Measurements from ENCODE around the gene SYNPO. TPM values are rescaled to one million over a fixed set of nuclear protein-coding genes. Genes with fewer than 3 reads are reported as not detected.

SYNPO gene
- total and polyA plus RNA-seq, 8 donors = 23.3 to 68.3 (median 28.8) TPM

- H3K9me3 ChIP-seq = no peaks in the 10 kb centered on the region
- FAIRE-seq (no peak), ATAC-seq (peak in 2 of 4 donors; percentile 6 to 21), DNase-seq (peak in 1 of 6 donors; percentile 31)
- 63 to 72% methylated on average over 10 of the region's 10 CpGs for WGBS, 2 donors
- peaks cover 0 to 16% (median 5%) of the 10 kb centered on the region in 3 donors for H3K4me1 ChIP-seq
- no peak for TF ChIP-seq CTCF (IDR thresholded peaks at IDR 0.05)
- no peaks in the 10 kb centered on the region for H3K27me3 ChIP-seq
- intact Hi-C loops (cut with DNase I) = no loop called here
- peak overlapping the region; percentile 63 to 92 (median 78) for H3K27ac ChIP-seq
- H3K36me3 ChIP-seq = no peaks in the 10 kb centered on the region
- peak overlapping the region; percentile 52 to 92 (median 76) for H3K4me3 ChIP-seq
Measured at GRCh38 chr5:150625831-150626746, 14.4 kb upstream of the SYNPO start.

GRCh38 chr5:150626853-150627276 is 13.6 kb upstream of the SYNPO start:
- no peak for TF ChIP-seq CTCF (IDR thresholded peaks at IDR 0.05)
- intact Hi-C loops (cut with DNase I) = no loop called here
- Histone ChIP-seq H3K27me3 (no peaks in the 10 kb centered on the region), H3K36me3 (no peaks in the 10 kb centered on the region), H3K27ac (peak overlapping the region; percentile 63 to 92 (median 78)), H3K4me1 (peaks cover 0 to 16% (median 5%) of the 10 kb centered on the region in 3 donors), H3K9me3 (no peaks in the 10 kb centered on the region), H3K4me3 (peak overlapping the region in 2 of 4 donors; percentile 81 to 92)
- ATAC-seq (peak; percentile 73 to 88 (median 82)), DNase-seq (peak; percentile 77 to 92 (median 80)), FAIRE-seq (no peak)
- WGBS, 2 donors = 28 to 40% methylated on average over 5 of the region's 5 CpGs

- peak overlapping the region in 3 of 4 donors; percentile 69 to 92 (median 87) for H3K27ac ChIP-seq
- no peak for FAIRE-seq
- H3K4me1 ChIP-seq = peaks cover 0 to 16% (median 5%) of the 10 kb centered on the region in 3 donors
- H3K4me3 ChIP-seq = peak overlapping the region in 2 of 4 donors; percentile 81 to 92
- intact Hi-C loops (cut with DNase I) = no loop called here
- TF ChIP-seq CTCF (IDR thresholded peaks at IDR 0.05) = no peak
- no peaks in the 10 kb centered on the region for H3K36me3 ChIP-seq
- ATAC-seq = no peak
- peak in 1 of 6 donors; percentile 43 for DNase-seq
- 64 to 66% methylated on average over 5 of the region's 5 CpGs for WGBS, 2 donors
- H3K27me3 ChIP-seq = no peaks in the 10 kb centered on the region
- H3K9me3 ChIP-seq = no peaks in the 10 kb centered on the region
Measured at GRCh38 chr5:150627731-150628545, 12.5 kb upstream of the SYNPO start.

- Histone ChIP-seq H3K36me3 (no peaks in the 10 kb centered on the region), H3K4me3 (no peak overlapping the region), H3K27ac (peak overlapping the region in 1 of 4 donors; percentile 42), H3K4me1 (peaks cover 0 to 16% (median 5%) of the 10 kb centered on the region in 3 donors), H3K9me3 (no peaks in the 10 kb centered on the region), H3K27me3 (no peaks in the 10 kb centered on the region)
- FAIRE-seq (no peak), DNase-seq (peak in 1 of 6 donors; percentile 19), ATAC-seq (no peak)
- WGBS, 2 donors = 85% methylated on average over 12 of the region's 12 CpGs
- no peak for TF ChIP-seq CTCF (IDR thresholded peaks at IDR 0.05)
- intact Hi-C loops (cut with DNase I) = no loop called here
Measured at GRCh38 chr5:150628936-150629485, 11.4 kb upstream of the SYNPO start.

Data from pancreas (tissue), 10 donors.